CD4-positive, alpha-beta T cell treated with Interleukin-4 for 4 hours (primary cell): ENCODE results near the gene PCGF3.
A peak's percentile ranks its signal among the peaks of the same experiment; 100 is the strongest.

Experiments
- DNase-seq: peaks from one replicate; pipeline ENCODE4 v3.0.0-alpha.2; 2020

PCGF3 gene, protein sequence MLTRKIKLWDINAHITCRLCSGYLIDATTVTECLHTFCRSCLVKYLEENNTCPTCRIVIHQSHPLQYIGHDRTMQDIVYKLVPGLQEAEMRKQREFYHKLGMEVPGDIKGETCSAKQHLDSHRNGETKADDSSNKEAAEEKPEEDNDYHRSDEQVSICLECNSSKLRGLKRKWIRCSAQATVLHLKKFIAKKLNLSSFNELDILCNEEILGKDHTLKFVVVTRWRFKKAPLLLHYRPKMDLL

DNA sequence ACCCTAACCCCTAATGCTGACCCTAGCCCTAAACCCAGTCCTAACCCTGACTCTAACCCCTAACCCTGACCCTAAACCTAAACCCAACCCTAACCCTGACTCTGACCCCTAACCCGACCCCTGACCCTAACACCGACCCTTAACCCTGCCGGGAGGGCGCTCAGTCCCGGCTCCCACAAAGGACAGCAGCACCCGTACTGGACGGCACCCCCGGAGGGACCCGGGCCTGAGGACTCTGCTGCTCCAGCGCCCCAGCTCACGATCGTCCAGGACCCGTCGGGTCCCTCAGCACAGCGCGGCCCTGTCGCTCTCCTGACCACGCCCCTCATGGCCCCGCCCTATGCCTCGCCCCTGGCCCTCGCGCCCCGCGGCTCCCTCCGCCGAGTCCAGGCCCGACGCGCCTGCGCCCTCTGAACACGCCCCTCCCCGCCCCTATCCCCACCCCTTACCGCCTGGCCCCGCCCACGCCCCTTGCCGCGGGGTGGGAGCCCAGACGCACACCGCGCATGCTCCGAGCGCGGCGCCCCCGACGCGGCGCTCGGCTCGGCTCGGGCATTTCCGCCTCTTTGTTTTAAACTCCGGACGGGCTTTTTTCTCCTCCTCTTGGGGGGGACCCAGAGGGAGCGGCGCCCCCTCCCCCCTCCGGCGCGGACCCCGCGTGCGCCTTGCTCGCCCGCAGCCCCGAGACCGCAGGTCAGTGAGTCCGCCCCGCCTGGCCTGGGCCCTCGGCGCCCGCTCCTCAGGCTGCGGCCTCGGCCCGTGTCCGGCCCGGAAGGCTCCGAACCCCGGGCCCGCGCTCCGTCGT, at the start of gene PCGF3:
TSS of gene PCGF3 (plus strand) at position 555 of the 805 bp plus-strand sequence. CDS start 27,849 bp downstream, outside the sequence.
- DNase-seq: peak; percentile 92

DNA sequence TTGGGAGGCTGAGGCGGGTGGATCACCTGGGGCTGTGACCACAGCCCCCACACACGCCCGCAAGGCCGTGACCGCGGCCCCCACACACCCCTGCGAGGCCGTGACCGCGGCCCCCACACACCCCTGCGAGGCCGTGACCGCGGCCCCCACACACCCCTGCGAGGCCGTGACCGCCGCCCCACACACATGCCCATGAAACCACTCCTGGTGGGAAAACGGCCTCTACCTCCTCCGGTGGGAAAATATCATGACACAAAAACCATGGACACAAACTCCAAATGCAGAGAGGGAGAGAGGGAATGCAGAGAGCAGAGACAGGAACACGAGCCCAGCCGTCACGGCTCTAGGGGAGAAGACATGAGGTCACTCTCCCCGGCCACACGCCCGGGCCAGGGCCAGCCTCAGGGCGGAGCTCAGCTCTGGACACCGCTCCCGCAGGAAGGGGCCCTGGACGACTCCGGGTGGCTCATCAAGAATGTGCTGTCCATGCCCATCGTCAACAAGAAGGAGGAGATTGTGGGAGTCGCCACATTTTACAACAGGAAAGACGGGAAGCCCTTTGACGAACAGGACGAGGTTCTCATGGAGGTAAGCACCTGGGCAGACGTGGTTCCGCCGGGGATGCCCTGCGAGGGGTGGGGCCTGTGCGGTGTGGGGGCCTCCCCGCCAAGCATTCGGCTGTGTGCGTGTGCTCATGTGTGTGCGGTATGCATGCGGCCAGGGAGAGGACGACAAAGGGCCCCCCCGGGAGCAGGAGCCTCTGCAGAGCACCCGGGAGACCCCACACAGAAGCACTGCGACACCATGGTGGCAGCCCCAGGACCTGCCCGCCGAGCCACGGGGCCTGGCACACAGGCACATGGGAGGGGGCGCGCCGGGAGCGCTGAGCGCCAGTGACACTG, 48.9 kb upstream of the PCGF3 start:
- no peak for DNase-seq

DNA sequence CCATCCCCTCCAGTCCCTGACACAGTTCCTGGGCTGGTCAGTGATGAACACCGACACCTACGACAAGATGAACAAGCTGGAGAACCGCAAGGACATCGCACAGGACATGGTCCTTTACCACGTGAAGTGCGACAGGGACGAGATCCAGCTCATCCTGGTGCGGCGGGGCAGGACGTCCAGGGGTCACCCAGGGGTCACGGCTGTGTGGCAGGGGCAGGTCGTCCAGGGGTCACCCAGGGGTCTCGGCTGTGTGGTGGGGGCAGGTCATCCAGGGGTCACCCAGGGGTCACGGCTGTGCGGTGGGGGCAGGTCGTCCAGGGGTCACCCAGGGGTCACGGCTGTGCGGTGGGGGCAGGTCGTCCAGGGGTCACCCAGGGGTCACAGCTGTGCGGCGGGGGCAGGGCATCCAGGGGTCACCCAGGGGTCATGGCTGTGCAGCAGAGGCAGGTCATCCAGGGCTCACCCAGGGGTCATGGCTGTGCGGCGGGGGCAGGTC, 48.2 kb upstream of the PCGF3 start:
- DNase-seq: no peak

DNA sequence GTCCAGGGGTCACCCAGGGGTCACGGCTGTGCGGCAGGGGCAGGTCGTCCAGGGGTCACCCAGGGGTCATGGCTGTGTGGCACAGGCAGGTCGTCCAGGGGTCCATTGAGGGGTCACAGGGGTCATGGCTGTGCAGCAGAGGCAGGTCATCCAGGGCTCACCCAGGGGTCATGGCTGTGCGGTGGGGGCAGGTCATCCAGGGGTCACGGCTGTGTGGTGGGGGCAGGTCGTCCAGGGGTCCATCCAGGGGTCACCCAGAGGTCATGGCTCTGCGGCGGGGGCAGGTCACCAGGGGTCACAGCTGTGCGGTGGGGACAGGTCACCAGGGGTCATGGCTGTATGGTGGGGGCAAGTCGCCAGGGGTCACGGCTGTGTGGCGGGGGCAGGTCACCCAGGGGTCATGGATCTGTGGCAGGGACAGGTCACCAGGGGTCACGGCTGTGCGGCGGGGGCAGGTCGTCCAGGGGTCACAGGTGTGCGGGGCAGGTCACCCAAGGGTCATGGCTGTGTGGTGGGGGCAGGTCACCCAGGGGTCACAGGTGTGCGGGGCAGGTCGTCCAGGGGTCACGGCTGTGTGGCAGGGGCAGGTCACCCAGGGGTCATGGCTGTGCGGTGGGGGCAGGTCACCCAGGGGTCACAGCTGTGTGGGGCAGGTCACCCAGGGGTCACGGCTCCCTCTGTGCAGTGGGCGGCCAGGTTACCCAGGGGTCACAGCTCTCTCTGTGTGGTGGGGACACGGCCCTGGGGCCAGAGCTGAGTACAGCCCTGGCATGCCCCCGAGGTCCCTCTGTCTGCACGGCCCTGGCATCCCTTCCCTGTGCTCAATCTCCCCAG, 47.6 kb upstream of the PCGF3 start:
- DNase-seq: no peak

DNA sequence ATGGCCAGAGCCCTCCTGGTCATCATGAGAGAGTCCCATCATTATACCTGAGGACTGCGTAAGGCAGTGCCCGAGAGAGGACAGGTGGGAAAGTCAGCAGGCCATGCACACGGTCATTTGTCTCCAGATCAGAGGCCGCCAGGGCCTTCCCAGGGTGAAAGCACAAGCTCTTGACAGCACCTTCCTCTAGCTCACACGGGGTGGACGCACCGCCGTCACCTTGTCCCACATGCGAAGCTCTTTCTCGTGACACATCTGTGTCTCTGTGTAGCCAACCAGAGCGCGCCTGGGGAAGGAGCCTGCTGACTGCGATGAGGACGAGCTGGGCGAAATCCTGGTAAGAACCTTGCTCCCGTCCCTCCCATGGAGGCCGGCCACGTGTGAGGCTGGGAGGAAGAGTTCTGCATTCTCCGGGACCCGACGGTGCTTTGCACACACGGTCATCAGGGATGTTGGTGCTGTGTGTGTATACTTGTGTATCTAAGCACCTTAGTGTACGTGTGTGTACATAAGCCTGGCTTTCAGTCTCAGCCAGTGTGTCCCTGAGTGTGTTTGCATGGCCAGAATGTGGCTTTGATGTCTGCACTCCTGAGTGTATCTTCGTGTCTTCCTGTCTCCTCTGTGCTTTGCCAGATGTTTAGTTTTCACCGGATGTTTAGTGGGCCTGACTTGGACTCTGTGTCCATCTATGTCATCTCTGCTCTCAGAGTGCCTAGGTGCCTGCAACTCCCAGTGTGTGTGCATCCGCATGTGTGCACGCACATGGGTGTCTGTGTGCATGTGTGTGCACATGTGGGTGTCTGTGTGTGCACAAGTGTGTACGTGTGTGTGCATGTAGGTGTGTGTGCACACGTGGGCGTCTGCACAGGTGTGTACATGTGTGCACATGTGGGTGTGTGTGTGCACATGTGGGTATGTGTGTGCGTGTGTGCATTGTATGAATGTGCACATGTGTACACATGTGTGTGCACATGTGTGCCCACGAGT, 46.7 kb upstream of the PCGF3 start:
- no peak for DNase-seq

DNA sequence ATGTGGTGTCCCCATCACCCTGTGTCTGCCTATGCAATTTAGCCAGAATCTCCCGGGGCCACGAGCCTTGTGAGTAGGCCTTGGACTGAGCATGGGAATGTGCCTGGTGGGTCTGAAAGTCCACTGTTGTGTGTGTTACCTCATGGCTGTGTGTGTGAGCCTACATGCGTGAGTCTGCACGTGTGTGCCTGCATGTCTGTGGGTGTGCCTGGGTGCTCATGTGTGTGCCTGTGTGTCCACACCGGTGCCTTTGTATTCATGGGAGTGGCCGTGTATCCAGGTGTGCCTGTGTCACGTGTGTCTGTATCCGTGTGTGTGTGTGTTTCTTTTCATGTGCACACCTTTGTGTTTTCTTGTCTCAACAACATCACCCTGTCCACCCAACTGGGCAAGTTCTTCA, 45.8 kb upstream of the PCGF3 start:
- no peak for DNase-seq

DNA sequence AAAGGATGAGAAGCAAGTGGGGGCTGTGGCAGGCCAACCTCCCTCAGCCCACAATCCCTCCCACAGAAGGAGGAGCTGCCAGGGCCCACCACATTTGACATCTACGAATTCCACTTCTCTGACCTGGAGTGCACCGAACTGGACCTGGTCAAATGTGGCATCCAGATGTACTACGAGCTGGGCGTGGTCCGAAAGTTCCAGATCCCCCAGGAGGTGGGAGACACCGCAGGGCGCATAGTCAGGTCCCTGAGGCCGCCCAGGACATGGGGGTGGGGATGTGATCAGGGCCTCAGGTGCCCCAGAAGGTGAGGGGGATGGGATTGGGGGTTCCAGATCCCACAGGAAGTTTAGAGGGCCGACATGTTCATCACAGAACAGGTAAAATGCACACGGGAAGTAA, 45.2 kb upstream of the PCGF3 start:
- no peak for DNase-seq

DNA sequence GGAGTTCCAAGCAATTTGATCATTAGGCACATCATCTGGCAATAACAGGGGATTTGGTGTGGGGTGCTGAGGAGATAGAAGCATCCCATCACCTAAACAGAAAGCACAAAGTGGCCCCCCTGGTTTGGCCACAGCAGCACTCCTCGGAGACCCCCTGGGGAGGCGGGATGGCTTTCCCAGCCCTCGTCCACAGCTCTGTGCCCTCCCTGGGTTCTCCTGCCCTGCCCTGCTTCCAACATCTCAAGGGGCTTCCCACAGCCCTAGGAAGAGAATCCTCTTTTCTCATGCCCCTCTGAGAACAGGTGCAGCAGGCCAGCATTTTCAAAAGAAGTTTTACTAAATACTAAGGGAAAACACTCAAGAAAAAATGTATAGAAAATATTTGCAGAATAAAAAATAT, 44.4 kb upstream of the PCGF3 start:
- DNase-seq: no peak

DNA sequence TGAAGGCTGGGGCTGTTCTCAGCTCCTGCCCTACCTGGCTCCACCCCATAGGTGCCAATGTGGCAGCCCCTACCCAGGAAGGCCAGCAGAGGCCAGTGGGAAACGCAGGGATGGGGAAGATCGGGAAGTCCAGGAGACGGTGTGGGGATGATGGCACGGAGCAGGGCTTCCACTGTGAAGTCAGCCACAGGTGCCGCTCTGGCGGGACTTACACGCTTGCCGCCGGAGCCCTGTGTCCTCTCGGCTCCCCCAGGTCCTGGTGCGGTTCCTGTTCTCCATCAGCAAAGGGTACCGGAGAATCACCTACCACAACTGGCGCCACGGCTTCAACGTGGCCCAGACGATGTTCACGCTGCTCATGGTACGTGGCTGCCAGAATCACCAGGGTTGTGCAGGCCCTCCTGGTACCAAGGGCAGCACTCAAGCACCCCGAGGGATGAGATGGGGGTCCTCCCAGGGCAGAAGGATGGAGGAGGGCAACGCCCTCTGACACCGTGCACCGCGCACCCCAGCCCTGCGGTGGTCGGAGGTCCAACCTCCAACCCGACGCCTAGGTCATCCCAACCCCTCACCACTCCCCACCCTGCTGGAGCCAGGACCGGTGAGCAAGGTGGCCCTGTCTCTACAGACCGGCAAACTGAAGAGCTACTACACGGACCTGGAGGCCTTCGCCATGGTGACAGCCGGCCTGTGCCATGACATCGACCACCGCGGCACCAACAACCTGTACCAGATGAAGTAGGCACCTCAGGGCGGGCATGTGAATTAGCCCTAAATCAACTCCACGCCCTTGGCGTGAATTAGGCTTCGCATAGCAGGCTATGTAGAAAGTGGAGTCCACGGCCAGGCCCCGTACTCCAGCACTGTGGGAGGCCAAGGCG, 43.5 kb upstream of the PCGF3 start:
- DNase-seq: no peak

DNA sequence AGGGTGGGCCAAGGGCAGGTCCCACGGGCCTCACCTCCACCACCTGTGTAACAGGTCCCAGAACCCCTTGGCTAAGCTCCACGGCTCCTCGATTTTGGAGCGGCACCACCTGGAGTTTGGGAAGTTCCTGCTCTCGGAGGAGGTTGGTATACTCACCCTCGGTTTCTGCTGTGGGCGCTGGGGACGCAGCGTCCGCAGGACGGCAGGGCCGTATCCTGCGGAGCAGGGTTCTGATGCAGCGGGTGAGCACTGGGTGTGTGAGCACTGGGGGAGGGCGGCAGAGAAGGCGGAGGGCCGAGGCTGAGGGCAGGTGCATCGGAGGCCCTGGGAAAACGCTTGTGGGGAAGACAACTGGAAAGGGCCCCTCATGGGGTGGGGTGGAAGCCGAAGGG, 42.6 kb upstream of the PCGF3 start:
- DNase-seq: no peak

DNA sequence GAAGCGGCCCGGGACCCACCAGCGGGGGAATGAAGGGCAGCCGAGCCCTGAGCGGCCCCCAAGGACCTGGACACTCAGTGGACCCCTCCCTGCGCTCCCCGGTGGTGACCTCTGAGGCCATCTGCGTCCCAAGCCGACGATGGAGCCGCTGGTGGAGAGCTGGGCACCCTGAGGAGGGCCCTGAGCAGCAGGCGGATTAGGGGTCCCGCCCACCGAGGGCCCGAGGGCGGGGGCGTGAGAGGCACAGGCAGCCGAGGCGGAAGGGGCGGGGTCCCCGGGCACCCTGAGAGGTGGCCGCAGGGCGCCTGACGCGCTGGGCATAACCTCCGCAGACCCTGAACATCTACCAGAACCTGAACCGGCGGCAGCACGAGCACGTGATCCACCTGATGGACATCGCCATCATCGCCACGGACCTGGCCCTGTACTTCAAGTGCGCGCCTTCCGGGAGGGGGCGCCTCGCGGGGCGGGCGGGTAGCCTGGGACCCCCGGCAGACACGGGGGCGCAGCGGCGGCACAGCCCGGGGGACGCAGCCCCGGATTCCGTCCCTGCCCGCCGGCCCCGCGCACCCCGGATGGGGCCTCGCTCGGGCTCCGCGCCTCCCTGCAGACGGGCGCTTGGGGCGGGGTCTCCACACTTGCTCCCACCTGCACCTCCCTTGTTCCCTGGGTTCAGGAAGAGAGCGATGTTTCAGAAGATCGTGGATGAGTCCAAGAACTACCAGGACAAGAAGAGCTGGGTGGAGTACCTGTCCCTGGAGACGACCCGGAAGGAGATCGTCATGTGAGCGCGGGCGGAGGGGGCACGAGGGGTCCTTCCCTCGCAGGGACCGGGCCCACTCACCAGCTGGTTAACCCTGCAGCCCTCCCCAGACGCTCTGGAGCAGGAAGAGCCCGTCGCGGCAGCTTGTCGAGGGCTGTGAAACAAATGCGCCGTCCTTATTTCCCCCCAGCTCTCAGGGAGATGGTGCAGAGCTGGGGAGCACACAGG, 41.9 kb upstream of the PCGF3 start:
- peak; percentile 73 for DNase-seq

DNA sequence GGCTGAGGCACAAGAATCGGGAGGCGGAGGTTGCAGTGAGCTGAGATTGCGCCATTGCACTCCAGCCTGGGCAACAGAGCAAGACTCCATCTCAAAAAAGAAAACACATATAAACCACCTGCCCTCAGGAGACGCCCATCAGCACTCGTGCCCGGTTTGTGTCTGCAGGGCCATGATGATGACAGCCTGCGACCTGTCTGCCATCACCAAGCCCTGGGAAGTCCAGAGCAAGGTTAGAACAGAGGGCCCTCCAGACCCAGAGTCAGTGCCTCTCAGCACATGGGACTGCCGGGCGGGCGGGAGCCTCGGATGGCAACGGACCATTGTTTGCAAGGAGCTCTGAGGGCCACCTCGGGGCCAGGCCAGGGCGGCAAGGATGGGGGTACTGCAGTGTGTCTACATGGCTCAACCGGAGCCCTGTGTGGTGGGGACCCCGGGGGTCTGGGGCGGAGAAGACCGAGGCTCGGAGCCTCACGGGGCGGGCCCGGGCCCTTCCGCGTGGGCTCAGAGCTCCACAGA, 40.9 kb upstream of the PCGF3 start:
- DNase-seq: no peak

DNA sequence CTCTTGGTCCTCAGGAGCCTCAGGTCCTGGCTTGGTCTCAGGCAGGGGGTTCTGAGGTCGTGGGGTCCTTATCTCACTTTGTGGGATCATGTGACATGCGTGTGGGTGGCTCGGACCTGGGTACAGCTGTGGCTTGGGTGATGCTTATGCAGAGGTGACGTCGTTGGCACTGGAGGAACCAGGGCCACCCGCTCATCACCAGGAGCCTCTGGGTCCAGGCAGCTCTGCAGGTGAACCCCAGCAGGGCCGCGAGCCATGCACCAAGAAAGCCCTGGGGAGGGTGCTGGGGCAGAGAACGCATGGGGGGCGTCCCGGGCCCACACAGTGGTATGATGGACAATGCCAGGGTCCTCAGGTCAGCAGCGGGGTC, 40.3 kb upstream of the PCGF3 start:
- DNase-seq: no peak

DNA sequence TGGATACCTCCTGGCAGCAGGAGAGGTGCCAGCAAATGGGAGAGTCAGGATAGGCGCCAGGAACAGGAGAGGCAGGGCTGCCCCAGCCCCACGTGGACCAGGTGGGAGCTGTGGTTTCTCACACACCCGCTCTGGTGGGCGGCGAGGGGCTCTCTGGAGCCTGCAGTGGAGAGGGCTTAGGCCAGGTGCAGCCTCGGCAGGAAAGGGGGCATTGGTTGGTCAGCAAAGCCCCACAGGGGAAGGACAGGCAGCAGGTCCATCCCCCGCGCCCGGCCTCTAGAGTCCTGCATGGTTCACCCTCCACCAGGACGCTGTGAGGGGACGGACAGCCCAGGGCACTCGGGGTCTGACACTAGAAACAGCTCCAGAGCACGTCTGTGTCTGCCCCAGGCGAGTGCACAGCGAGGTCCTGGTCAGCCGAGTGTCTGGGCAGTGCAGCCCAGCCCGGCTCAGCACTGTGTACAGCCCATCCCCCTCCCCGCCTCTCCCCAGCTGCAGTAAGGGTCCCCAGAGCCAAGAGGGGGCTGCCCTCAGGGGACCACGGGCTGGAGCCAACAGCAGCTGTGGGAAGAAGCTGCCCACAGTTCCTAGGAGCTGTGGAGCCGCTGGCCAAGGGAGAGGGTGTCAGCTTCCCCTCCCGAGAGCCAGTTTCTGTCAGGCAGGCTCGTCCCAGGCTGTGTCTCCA, 39.7 kb upstream of the PCGF3 start:
- no peak for DNase-seq

DNA sequence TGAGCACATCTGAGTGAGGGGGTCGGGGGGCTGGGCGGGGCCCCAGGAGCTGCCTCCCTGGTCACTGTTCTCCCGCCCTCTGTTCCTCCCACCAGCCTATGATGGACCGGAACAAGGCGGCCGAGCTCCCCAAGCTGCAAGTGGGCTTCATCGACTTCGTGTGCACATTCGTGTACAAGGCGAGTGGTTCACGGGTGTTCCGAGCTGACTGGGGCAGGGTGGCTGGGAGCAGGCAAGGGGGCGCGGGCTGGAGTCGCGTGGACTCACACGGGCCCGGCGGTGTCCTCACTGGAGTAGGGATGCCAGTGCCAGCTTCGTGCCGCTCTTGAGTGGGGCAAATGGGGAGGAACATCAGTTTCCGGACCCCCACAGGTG, 39.2 kb upstream of the PCGF3 start:
- DNase-seq: no peak

DNA sequence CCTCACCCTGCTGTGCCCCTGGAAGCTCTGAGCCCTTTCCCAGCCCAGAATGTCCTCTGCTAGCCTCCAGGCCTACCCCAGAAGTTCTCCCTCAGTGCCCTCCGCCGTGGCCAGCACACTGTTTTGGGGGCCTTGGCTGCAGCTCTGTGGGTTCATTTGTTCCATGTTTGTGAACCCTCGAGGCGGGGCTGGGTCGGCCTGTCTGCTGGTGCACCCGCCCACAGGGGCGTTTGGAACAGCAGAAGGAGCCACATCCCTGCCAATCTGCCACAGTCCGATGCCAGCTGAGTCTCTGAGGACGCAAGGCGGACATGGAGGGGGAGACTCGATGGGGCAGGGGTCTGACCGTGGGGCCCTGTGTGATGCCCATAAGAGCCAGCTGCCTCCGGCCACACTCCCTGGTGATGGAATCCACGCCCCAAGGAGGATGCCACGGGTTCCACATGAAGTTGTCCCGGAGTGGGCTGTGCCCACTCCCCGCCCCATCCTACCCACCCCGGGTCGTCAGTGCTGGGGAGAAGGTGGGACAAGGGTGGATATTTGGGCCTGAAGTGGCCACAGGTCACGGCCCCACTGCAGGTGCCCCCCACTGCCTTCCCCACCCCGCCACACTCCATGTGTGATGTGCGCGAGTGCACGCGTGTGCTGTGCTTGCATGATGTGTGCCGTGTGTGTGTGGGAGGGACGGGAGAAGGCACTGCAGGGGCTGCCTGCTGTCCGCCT, 38.6 kb upstream of the PCGF3 start:
- no peak for DNase-seq

DNA sequence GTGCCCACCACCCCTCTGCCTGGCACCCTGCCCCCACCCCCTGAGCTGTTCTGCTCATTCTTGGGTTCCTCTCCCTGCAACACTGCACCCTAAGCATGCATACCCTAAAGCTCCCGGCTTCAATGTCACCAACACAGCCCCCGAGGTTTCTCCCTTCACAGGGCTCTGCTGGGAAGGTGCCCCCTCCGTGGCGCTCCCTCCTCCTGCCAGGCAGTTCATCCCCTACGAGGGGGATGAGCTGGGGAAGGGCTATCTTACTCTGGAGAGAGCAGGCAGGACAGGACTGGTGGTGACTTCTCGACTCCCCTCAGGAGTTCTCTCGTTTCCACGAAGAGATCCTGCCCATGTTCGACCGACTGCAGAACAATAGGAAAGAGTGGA, 38.1 kb upstream of the PCGF3 start:
- no peak for DNase-seq
